HG03159 (cell line): ENCODE measurements around the gene RASA3.
"Not testable (repeated sequence)": the region's sequence is repeated elsewhere in the genome, so short reads cannot be mapped to it uniquely, and the experiment has no call there.

Experiments
- ATAC-seq: cut with Tn5 transposase; IDR thresholded peaks from one replicate; pipeline ENCODE4 v1.9.1; 2021; ENCODE audit warnings: mild to moderate bottlenecking, moderate library complexity; ENCODE audit not compliant: unreplicated experiment

The RASA3 gene, protein sequence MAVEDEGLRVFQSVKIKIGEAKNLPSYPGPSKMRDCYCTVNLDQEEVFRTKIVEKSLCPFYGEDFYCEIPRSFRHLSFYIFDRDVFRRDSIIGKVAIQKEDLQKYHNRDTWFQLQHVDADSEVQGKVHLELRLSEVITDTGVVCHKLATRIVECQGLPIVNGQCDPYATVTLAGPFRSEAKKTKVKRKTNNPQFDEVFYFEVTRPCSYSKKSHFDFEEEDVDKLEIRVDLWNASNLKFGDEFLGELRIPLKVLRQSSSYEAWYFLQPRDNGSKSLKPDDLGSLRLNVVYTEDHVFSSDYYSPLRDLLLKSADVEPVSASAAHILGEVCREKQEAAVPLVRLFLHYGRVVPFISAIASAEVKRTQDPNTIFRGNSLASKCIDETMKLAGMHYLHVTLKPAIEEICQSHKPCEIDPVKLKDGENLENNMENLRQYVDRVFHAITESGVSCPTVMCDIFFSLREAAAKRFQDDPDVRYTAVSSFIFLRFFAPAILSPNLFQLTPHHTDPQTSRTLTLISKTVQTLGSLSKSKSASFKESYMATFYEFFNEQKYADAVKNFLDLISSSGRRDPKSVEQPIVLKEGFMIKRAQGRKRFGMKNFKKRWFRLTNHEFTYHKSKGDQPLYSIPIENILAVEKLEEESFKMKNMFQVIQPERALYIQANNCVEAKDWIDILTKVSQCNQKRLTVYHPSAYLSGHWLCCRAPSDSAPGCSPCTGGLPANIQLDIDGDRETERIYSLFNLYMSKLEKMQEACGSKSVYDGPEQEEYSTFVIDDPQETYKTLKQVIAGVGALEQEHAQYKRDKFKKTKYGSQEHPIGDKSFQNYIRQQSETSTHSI

DNA sequence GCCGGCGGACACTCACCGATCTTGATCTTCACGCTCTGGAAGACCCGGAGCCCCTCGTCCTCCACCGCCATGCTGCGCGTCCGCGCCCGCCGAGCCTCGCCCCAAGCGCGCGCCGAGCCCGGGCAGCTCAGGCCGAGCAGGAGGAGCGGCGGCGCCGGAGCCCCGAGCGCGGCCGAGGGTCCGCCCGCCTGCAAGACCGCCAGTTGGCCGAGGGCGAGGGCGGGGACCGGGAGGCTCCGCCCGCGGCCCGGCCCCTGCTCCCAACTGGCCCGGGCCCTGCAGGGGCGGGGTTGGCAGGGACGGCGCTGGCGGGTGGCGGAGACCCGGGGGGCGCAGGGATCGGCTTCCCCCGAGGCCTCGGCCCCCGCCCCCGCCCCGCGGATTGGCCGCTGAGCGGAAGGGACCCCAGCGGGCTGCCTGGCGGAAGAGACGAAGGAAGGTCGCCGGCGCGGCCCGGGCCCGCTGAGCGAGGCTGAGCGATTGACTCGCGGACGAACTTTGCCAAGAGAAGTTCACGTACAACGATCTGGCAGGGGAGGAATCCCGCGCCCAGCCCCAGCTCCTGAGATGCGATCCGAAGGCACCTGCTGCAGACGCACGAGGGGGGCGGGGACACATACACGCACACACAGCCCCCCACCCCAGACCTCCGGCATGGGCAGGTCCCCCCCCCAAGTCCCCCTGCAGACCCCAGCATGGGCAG, at the start of gene RASA3:
Gene RASA3 (minus strand): TSS at position 205 of the 703 bp plus-strand sequence. CDS start 134 bp downstream, at position 71.
- ATAC-seq, result peak; percentile 57

DNA sequence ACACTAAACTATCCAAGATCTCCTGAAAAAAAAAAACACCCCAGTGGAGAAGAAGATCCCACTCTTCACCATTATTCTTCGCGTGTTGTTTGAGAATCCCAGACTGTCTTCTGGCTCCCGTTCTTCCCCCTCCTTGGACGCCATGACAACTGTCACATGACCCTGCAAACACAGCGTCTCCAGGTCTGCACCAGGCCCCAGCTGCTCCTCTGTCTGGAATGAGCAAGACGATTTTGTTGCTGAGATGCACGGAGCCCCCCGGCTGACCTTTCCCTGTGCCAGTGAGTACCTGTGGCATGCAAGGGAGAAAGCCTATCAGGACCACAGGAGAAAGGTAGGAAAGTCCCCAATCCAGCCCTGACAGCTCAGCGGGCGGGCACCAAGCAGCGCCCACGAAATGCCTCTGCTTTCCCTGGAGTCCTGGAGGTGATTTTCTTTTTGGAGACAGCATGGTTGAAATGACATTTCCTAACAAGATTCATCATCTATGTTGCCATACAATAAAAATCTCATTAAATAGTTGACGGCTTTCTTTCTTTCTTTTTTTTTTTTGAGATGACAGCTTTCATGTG, 46.8 kb upstream of the RASA3 start, which contains the start of gene CFAP97D2:
Gene CFAP97D2 (plus strand): TSS at position 171 of the 572 bp plus-strand sequence. CDS start 74 bp downstream, at position 245.
- no peak for ATAC-seq

DNA sequence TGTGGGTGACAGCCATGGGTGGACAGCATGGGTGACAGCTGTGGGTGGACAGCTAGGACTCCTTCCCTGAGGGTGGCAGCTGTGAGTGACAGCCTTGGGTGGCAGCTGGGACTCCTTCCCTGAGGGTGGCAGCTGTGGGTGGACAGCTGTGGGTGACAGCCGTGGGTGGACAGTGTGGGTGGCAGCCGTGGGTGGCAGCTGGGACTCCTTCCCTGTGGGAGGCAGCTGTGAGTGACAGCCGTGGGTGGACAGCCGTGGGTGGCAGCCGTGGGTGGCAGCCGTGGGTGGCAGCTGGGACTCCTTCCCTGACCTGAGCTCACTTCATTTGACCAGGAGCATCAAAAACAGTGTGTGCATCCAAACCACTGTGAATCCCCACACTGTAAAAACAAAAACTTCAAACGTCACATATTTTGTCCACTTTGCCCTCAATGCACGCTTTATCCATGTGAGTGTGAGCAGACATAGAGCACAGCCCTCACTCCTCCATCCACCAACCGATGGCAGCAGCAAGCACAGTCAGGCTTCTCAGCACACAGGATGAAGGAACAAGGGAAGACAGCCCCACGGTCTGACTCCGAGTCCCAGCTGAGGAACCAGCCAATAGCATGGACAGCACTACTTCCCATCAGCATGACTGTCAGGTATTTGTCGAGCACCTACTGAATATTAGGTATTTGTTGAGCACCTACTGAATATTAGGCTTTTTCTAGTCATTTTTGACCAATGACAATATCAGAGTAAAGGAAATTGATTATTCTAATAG, 45.0 kb upstream of the RASA3 start:
- ATAC-seq, result no peak

DNA sequence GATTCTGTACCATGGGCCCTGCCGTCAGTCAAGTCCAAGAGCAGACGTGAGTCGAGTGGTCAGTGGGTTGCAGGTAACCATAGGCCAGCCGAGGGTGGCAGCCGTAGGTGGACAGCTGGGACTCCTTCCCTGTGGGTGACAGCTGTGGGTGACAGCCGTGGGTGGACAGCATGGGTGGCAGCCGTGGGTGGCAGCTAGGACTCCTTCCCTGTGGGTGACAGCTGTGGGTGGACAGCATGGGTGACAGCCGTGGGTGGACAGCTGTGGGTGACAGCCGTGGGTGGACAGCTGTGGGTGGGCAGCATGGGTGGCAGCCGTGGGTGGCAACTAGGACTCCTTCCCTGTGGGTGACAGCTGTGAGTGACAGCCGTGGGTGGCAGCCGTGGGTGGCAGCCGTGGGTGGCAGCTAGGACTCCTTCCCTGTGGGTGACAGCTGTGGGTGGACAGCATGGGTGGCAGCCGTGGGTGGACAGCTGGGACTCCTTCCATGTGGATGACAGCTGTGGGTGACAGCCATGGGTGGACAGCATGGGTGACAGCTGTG, 44.0 kb upstream of the RASA3 start:
- ATAC-seq, result not testable (repeated sequence)

DNA sequence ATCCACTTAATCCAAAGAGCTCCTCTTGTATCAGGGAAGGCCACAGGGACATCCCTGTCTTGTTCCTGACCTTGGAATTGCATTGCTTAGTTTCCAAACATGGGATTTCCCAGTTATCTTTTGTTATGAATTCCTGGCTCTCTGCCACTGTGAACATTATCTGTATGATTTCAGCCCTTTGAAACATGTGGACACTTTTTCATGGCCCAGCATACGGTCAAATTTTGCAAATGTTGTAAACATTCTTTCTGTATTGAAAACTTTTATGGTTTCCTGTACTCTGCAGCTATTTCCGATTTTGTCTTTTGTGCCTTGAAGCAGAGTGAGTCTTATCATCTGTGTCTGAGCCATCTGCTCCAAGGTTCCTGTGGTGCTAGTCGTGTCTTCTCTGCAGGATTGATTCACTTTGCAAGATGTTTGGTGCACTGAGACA, 42.1 kb upstream of the RASA3 start:
- ATAC-seq, result no peak

DNA sequence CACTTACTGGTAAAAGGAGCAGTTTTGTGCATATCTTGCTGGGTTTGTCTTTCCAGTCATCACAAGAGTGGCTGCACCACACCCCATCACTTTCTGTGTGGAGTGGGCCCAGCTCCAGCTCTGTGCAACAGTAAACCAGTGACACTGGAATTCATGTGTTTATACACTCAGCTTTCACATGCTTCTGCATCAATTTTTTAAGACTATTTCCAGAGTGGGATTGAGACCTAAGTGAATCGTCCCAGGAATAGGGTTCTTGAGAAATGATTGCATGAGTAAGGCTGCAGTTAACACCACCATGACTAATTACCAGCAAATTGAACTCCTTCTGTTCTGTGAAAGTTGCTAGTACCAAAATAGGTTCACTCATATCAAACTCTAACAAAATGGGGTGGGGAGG, 41.3 kb upstream of the RASA3 start:
- no peak for ATAC-seq

DNA sequence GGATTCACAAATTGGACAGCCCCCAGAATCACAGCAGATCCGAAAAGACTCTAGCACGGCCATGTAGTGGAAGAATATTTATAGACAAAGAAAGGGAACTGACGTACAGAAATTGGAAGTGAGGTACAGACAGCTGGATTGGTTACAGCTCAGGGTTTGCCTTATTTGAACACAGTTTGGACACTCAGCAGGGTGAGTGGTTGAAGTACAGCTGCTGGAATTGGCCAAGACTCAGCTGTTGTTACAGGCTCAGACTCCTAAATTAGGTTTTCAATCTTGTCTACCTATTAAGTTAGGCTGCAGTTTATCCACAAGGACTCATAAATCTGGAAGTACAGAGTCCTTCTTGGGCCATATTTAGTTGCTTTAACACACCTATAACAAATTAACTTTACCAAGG, 40.8 kb upstream of the RASA3 start:
- no peak for ATAC-seq

DNA sequence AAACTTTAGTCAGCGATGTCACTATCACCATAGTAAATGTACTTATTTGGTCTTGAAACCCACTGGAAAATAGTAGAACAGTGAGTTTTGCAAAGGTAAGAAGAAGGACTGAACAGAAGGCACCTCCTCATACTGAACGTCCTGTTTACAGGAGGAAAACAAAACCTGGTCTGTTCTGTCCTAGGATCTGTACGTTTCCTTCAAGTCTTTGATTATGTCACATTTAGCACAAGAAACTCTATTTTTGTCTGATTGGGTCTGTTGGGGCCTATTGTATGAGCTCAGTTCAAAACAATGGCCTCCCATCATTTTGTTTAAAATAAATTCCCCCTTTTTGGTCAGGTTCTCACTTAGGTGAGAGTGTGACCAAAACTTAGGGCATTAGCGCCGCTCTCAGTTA, 35.5 kb upstream of the RASA3 start:
- ATAC-seq, result no peak

DNA sequence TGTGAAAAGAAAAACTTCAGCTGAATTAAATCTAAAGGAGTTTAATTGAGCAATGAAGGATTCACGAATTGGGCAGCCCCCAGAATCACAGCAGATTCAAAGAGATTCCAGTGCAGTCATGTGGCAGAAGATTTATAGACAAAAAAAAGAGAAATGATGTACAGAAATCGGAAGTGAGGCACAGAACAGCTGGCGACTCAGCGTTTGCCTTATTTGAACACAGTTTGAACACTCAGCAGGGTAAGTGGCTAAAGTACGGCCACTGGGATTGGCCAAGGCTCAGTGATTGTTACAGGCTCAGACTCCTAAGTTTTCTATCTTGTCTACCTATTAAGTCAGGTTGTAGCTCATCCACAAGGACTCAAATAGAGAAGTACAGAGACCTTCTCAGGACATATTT, 35.0 kb upstream of the RASA3 start:
- no peak for ATAC-seq

DNA sequence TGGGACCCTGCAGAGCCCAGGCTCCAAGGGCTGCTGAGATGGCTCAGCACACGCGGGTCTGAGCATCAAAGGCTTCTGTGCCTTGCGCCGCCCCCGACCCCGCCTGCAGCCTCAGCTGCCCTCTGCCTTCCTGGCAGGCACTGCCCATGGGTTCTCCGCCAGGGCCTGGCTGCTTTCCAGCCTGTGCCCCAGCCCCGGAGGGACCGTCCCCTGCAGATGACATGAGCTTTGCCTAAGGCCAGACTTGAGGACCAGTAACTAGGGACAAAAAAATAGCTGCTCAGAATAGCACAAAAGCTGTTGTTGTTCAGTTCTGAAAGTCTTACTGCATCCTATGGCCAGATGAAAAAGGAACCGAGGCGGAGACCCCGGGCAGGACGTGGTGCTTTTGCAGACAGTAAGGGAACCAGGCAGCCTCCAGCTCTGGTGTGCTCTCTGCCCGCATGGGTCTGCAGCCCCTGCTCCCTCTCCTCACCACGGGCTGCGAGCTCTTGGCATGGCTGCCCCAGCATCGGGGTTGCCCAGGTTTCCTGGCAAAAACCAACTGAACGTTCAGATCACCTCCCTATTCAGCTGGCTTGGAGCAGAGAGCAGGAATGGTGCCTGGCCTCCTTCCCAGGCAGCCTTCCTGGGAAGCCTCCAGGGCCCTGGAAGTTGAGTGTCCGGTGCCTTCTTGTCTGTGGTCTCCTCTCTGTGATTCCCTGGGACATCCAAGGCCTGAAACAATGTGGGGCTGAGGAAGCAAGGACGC, 34.1 kb upstream of the RASA3 start:
- ATAC-seq, result no peak

DNA sequence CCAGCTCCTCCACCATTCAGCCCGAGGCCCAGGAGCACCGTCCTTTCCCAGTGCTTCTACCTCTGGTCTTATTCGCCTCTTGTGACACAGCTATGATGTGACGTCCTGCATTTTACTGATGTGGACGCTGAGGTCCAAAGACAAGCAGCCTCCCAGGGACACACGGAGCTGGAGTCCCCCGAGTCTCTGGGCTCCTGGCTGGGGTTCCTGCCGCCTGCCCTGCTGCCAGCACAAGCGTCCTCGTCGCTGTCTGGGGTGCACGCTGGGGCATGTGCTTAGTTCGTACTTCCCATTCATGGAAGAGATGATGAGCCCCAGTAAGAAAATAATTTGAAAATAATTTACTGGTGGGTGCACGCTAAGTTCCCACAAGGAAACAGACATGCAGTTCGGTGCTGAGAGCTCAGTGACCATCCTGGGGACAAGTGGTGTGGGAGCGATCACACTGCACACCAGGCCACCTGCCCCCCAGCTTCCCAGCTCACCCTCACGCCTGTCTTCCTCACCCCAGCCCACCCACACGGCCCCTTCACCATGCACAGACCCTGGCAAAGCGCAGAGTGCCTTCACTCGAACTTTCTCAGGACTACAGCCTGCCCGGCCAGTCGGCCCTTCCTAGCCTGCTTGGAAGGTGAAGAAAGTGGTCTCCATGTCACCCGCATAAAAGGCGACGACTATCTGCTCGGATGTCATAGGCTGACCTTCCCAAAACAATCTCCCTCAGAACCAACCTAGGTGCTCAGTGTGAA, 32.4 kb upstream of the RASA3 start:
- ATAC-seq, result no peak

DNA sequence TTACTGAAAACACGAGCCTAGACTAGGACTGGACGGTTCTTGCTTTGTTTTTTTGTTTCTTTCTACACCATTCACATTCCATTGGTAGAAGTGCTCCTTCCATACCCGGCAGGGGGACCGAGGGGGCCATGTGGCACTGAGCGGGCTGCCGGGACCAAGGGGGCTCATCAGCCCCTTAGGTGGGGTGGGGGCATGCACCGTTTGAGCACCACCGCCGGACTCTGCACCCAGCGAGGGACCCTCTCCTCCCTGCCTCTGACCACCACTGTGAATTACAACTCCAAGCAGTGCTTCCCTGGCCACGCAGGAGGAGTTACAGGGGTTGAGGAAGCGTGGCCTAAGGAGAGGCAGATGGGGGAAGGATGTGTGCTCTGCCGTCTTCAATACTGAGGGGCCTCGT, 31.6 kb upstream of the RASA3 start:
- no peak for ATAC-seq

DNA sequence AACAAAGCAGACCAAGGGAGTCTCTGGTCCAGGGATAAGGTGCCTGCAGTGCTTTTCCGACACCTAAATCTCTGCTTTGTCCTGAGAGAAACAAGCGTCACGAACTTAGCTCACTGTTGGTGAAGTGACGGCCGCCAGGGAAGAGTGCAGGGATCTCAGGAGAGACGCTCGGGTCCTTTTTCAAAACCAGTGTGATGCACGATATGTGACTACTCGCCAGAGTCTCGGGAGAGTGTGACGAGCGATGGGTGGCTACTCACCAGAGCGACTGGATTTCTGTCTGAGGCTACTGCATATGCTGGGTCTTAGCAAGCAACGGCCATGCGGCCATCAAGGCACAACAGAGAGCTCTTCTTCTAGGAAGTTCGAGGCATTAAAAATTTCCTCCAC, 30.1 kb upstream of the RASA3 start:
- ATAC-seq, result no peak

DNA sequence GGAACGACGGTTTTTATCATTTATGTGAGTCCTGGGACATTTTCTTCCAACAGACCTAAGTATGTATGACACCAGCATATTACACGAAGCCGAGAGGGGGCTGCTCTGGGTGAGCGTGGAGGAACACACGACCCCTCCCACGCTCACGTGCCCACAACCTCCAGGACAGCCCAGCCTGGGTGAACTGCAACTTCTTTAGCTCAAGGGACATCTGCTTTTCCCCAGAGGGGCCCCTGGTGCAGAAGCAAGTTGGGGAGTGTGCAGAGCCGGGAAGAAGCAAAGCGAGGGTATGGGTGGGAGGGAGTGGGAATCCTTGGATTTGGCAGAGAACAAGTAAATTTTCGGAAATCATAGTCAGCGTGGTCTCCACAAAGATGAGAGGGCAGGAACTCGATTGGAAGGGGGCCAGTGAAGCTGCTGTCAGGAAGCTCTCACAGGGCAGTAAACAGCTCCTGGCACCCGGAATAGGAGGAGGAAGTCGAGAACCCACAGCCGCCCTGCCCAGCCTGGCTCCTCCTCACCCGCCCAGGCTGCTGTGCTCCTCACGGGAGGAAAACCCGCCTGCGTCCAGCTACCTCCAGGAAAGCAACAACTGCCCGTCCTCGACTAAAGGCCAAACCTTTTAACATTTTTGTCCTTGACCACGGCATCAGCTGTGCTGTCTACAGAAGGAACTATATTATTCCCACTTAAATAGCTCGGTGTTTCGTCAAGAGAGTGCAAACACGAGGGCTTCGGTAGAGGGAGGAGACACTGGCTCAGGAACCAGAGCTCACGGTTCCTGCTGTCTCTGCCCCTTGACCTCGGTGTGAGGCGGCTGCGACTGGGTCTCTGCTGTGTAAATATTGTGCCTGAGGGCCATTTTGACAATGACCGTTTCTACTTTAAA, 29.5 kb upstream of the RASA3 start:
- no peak for ATAC-seq

DNA sequence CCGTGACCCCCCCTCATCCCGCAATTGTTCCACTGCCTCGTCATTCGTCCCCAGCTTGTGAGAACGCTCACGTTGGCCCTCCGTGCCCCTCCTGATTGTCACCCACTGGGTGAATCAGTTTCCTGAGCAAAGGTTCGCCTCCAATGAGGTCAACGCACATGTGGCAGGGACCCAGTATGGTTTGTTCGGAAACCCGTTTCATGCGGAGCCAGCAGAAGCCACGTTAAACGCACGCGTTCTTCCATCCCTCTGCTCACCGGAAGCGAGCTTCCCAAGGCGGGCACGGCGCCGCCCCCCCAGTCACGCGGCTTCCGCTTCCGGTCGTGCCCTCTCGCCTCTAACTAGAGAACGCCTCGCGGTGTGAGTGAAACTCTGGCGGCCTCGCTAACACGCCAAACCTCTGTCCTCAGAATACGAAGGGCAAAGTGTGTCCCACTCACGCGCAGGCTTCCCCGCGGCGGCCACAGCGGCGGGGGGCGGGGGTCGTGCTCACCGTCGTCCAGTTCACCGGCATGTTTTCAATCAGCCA, 28.7 kb upstream of the RASA3 start:
- ATAC-seq, result no peak

DNA sequence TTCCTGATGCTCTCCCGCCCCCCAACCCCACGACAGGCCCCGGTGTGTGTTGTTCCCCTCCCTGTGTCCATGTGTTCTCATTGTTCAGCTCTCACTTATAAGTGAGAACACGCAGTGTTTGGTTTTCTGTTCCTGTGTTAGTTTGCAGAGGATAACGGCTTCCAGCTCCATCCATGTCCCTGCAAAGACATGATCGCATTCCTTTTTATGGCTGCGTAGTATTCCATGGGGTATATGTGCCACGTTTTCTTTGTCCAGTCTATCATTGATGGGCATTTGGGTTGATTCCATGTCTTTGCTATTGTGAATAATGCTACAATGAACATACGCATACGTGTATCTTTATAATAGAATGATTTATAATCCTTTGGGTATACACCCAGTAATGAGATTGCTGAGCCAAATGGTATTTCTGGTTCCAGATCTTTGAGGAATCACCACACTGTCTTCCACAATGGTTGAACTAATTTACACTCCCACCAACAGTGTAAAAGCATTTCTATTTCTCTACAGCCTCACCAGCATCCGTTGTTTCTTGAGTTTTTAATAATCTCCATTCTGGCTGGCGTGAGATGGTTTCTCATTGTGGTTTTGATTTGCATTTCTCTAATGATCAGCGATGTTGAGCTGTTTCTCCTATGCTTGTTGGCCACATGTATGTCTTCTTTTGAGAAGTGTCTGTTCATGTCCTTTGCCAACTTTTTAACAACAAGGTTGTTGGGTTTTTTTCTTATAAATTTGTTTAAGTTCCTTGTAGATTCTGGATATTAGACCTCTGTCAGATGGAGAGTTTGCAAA, 26.6 kb upstream of the RASA3 start:
- not testable (repeated sequence) for ATAC-seq
